ENCODE measurements around the gene MT1X.
"Not testable (repeated sequence)": the region's sequence is repeated elsewhere in the genome, so short reads cannot be mapped to it uniquely, and the experiment has no call there.

Gene MT1X

DNA sequence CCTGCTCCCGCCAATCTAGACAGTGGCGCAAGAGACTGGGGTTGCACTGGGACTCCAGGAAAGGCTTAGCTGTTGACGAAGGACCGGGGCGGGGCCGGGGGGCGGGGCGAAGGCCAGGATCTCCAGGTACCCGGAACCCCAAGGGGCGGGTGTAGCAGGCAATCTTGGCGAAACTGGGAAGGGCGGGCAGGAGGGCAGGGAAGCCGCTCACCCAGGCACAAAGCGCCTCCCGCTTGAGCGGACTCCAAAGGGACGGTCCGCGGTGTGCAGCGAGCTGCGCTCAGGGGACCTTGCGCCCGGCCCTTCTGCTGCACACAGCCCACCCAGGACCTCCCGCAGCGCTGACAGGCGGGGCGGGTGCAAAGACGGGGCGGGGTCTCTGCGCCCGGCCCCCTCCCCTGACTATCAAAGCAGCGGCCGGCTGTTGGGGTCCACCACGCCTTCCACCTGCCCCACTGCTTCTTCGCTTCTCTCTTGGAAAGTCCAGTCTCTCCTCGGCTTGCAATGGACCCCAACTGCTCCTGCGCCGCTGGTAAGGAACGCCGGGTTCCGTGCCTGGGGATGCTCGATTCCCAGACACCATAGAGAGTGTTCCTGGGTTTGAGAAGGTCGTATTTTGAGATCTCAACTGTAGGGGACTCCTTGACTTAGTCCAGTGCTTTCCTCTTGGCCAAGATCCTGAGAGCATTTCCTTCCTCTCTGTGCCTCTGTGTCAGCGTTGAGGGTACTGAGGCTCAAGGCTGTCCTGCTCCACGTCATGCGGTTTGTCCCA is 24.5 kb upstream of the MT1X start, which contains the start of gene MT1F:
Gene MT1F (plus strand): TSS at position 405 of the 772 bp plus-strand sequence. CDS start 100 bp downstream, at position 505.
- DNase-seq = peak; percentile 84

- DNase-seq = no peak
Measured at GRCh38 chr16:56658327-56658875, 23.9 kb upstream of the MT1X start.

DNA sequence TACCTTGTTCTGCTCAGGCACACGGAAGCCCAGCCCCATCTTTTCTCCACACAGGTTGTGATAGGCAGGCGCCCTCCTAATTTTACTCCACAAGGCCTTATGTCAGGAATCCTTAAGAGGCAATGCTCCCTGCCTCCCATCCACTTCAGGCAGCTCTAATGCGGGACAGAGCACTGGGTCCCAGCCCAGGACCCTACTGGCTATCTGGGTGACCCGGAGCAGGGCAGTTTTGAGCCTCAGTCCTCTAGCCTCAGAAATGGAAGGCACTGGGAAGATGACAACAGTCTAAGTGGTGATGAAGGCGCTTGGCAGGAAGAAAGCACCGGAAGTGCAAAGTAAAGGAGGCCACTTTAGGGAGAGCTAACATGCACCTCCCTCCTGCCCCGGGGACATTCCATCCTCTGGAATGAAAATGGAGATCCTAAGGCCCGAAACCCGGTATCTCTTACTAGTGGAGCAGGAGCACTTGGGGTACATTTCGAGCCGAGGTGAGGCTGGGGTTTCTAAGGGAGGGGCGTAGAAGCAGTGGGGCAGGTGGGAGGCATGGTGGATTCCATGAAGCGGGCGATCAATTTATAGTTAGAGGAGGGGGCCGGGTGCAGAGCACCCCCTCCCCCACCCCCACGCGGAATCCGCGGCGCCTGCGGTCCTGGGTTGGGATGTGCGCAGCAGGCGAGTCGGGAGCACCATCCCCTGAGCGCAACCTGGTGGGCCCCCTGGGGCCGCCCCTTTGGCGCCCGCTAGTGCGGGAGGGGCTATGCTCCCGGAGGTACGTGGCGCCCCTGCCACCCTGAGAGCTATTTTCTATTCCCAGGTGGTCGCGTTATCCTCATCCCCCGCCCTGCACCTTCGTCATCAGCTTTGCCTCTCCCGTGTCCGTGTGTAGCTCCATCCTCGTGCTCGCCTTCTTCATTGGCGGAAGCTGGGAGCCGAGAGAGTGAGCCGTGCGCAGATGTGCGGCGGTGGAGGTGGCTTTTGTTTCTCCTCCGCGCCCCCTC is 19.6 kb upstream of the MT1X start:
- DNase-seq = peak; percentile 61

DNA sequence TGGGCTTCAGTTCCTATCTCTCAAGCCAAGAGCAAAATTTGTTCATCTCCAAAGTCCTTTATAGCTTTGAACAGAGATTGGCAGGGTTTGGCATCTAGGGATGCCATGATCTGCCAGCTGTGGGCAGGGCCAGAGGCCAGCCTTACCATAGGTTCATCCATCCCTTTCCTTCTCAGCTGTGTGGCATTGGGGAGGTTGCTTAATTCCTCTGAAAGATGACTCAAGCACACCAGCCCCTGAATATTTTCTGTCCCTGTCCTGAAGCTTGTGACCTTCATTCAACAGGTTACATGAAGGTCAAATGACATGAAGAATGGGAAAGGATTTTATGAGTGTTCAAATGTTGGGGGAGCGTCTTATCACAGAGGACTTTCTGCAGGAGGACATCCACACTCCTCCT is 17.8 kb upstream of the MT1X start:
- no peak for DNase-seq

GRCh38 chr16:56665286-56666261 is 16.7 kb upstream of the MT1X start:
- DNase-seq = not testable (repeated sequence)

DNA sequence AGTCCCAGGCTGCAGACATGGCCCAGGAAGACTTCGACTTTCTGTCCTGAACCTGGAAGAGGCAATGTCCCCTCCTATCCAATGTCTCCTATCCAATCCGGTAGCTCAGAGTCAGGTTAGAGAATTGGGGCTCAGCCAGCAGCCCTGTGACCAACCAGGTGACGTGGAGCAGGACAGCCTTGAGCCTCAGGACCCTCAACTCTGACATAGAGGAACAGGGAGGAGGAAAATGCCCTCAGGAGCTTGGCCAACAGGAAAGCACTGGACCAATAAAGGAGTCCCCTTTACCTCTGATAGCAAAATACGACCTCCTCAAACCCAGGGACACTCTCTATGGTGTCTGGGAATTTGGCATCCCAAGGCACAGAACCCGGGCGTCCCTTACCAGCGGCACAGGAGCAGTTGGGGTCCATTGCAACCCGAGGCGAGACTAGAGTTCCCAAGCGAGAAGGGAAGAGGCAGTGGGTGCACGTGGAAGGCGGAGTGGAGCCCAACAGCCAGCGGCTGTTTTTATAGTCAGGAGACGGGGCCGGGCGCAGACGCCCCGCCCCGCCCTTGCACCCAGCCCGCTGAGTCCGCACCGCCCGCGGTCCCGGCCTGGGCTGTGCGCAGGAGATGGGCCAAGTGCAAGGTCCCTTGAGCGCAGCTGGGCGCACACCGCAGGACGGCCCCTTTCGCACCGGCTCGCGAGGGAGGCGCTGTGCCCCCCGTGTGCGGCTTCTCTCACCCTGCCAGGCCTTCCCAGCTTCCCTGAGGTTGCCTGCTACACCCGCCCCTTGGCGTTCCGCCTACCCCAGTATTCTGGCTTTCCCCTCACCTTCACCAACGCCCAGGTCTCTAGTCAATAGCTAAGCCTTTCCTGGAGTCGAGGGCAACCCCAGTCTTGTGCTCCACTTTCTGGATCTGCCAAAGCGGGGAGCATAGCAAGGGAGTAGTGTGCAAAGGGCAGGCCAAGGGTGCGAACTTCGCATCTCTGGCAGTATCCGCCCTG is 14.4 kb upstream of the MT1X start, which contains the start of gene MT1G:
Gene MT1G (minus strand): TSS at position 485 of the 991 bp plus-strand sequence. CDS start 72 bp downstream, at position 413.
- peak; percentile 56 for DNase-seq

- DNase-seq = peak; percentile 35
Measured at GRCh38 chr16:56669005-56669839, 13.0 kb upstream of the MT1X start, which contains the start of gene MT1H. Gene MT1H, plus strand, starts transcription at chr16:56669814. Its CDS starts 71 bp downstream, at chr16:56669885.

GRCh38 chr16:56669840-56670619 is 12.2 kb upstream of the MT1X start:
- no peak for DNase-seq

- no peak for DNase-seq
Measured at GRCh38 chr16:56670620-56670934, 11.7 kb upstream of the MT1X start.

- not testable (repeated sequence) for DNase-seq
Measured at GRCh38 chr16:56671691-56672090, 10.6 kb upstream of the MT1X start.

- DNase-seq = not testable (repeated sequence)
Measured at GRCh38 chr16:56672171-56672570, 10.1 kb upstream of the MT1X start.

DNA sequence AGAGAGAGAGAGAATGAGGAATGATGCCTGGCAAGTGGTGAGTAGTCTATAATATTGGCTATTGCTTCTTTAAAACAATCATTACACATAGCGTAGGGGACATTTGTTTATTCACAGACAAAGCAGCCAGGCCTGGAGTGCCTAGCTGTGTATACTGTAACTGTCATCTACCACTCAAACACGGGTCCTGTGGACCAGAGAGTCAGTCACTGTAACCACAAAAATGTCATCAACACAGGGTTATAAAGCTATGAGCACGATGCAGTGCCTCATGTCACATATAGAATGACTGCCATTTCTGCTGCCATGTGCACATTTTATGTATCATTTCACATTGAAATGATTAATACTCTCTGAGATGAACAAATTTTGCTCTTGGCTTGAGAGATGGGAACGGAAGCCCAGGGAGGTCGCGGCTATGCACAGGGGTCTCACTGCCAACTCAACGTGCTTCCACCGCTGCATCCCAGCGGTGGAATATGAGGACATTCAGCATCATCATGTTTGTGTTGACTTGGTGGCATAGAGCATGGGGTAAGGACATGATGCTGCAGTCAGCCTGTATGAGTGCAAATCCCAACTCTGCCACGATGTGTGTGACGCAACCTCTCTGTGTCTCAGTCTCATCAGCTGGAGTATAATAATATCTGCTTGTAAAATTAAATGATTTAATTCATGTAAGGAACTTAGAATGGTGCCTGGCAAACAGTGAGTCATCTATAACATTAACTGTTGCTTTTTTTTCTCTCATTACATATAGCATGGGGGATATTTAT is 9.3 kb upstream of the MT1X start:
- DNase-seq = no peak

DNA sequence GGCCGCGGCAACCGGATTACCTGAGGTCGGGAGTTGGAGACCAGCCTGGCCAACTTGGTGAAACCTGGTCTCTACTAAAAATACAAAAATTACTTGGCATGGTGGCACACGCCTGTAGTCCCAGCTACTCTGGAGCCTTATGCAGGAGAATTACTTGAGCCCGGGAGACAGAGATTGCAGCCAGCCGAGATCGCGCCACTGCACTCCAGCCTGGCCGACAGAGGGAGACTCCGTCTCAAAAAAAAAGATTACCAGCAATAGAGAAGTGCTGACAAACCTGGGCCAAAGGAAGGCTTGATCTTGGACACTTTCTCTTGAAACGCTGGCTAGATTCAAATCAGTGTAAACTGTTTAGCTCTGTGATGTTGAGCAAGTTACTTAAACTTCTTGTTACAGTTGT is 8.3 kb upstream of the MT1X start:
- DNase-seq = no peak

DNA sequence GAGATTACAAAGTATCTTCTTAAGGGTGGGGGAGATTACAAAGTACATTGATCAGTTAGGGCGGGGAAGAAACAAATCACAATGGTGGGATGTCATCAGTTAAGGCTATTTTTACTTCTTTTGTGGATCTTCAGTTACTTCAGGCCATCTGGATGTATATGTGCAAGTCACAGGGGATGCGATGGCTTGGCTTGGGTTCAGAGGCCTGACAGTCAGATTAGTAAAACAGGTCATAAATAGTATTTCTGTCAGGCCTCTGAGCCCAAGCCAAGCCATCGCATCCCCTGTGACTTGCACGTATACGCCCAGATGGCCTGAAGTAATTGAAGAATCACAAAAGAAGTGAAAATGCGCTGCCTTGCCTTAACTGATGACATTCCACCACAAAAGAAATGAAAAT is 7.7 kb upstream of the MT1X start:
- not testable (repeated sequence) for DNase-seq

DNA sequence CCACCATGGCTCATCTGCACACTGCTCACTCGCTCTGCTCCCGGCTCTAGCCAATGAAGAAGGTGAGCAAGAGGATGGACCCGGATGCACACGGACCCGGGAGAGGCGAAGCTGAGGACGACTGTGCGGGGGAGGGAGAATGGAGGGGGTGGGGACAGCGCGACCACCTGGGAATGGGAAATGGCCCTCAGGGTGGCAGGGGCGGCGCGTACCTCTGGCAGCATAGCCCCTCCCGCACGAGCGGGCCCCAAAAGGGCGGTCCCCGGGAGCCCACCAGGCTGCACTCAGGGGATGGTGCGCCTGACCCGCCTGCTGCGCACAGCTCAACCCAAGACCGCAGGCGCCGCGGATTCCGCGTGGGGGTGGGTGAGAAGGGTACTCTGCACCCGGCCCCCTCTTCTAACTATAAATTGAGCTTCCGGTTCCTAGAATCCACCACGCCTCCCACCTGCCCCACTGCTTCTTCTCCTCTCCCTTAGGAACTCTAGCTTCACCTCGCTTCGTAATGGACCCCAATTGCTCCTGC is 6.5 kb upstream of the MT1X start:
- DNase-seq = peak; percentile 64

- no peak for DNase-seq
Measured at GRCh38 chr16:56677474-56677873, 4.8 kb upstream of the MT1X start.

- DNase-seq = no peak
Measured at GRCh38 chr16:56679078-56679730, 3.1 kb upstream of the MT1X start.

Measured in stimulated activated CD4-positive, alpha-beta T cell treated with anti-CD3 and anti-CD28 coated beads, Interleukin-15, amount 100 ng/mL, for 24 hours (primary cell).